ENCODE data around the gene PLEKHA4.
"Not testable (repeated sequence)": the region's sequence is repeated elsewhere in the genome, so short reads cannot be mapped to it uniquely, and the experiment has no call there.

GRCh38 chr19:48787331-48787730 lies 81.1 kb downstream of the PLEKHA4 start:
- not testable (repeated sequence) for TF ChIP-seq CTCF (conservative IDR thresholded peaks at IDR 0.05 in 1 of 2, IDR thresholded peaks at IDR 0.05 in 1 of 2; ENCODE audit: extremely low read depth in 1 of 2, insufficient read depth in 1 of 2, low read depth in 1 of 2, low read length in 2 of 2); EZH2 (IDR thresholded peaks at IDR 0.05; ENCODE audit: borderline replicate concordance, low read length)
